Measurements from ENCODE around the gene DAGLB. TPM values are rescaled to one million over a fixed set of nuclear protein-coding genes. Genes with fewer than 3 reads are reported as not detected.

Gene DAGLB
- total and polyA plus RNA-seq, 3 donors from 2014 or later: 14.3 to 29.6 (median 18.9) TPM

DNA sequence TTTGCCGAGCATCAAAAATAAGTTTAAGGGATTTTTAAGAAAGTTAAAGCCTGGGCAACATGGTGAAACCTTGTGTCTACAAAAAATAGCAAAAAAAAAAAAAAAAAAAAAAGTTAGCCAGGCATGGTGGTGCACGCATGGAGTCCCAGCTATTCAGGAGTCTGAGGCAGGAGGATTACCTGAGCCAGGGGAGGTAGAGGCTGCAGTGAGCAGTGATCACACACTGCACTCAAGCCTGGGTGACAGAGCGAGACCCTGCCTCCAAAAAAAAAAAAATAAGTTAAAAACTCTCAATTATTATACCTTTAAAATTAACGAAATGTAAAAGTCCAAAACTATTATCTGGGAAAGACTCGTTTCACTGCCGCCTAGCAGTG is 35.0 kb upstream of the DAGLB start:
- TF ChIP-seq POLR2A (IDR thresholded peaks at IDR 0.05): no peak
- TF ChIP-seq, protein P1, sequence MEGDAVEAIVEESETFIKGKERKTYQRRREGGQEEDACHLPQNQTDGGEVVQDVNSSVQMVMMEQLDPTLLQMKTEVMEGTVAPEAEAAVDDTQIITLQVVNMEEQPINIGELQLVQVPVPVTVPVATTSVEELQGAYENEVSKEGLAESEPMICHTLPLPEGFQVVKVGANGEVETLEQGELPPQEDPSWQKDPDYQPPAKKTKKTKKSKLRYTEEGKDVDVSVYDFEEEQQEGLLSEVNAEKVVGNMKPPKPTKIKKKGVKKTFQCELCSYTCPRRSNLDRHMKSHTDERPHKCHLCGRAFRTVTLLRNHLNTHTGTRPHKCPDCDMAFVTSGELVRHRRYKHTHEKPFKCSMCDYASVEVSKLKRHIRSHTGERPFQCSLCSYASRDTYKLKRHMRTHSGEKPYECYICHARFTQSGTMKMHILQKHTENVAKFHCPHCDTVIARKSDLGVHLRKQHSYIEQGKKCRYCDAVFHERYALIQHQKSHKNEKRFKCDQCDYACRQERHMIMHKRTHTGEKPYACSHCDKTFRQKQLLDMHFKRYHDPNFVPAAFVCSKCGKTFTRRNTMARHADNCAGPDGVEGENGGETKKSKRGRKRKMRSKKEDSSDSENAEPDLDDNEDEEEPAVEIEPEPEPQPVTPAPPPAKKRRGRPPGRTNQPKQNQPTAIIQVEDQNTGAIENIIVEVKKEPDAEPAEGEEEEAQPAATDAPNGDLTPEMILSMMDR (IDR thresholded peaks at IDR 0.05): no peak
- Histone ChIP-seq H3K36me3 (ENCODE audit: low read depth, missing control alignments) (no peaks in the 10 kb centered on the region), H3K27me3 (no peaks in the 10 kb centered on the region), H3K4me3 (peak overlapping the region; percentile 89 to 98), H3K4me1 (peaks cover 24% of the 10 kb centered on the region), H3K9me3 (no peaks in the 10 kb centered on the region), H3K27ac (peak overlapping the region in 1 of 2 donors; percentile 92)
- DNase-seq: no peak
- 13 to 16% methylated on average over 6 of the region's 6 CpGs for WGBS, 2 donors
- intact Hi-C loops (cut with DNase I; ENCODE audit: low total_unique reads): no loop called here

DNA sequence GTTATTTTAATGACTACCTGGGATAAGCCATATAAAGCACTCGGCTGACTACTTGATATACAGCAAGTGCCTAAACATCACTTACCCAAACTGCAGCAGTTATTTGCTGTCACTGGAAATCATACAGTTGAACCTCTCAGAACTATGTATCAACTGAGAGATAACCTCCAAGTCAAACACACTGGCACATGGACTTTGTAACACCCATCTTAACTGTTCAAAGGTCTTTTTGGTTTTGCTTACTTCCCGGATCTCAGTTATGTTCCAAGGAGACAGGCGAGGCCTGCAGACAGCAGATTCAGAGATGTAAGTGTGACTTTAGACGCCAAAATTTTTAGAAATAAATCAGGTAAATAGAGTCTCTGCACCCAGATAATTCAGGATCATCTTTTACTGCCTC is 34.6 kb upstream of the DAGLB start:
- Histone ChIP-seq H3K27ac (no peak overlapping the region), H3K4me1 (peaks cover 24% of the 10 kb centered on the region), H3K4me3 (no peak overlapping the region), H3K9me3 (no peaks in the 10 kb centered on the region), H3K27me3 (no peaks in the 10 kb centered on the region), H3K36me3 (ENCODE audit: low read depth, missing control alignments) (no peaks in the 10 kb centered on the region)
- DNase-seq: no peak
- WGBS, 2 donors: 43 to 52% methylated on average over 4 of the region's 4 CpGs
- TF ChIP-seq POLR2A (IDR thresholded peaks at IDR 0.05): no peak
- TF ChIP-seq, protein P1 (IDR thresholded peaks at IDR 0.05): no peak
- intact Hi-C loops (cut with DNase I; ENCODE audit: low total_unique reads): no loop called here

DNA sequence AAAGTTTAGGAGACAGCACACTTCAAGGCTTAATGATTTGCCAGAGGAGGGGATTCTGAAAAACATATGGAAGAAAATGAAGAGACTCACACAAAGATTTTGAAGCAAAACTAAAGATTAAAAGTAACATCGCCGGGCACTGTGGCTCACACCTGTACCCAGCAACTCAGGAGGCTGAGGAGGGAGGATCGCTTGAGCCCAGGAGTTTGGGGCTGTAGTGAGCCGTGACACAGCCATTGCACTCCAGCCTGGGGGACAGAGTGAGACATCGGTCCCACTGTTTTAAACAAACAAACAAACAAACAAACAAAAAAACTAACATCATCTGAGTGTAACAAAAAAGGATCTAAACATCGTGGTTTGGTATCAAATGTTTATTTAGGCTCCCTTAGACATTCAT is 33.7 kb upstream of the DAGLB start:
- TF ChIP-seq POLR2A (IDR thresholded peaks at IDR 0.05): no peak
- TF ChIP-seq, protein P1 (IDR thresholded peaks at IDR 0.05): no peak
- peaks cover 28% of the 10 kb centered on the region for H3K4me1 ChIP-seq
- H3K9me3 ChIP-seq: no peaks in the 10 kb centered on the region
- DNase-seq: no peak
- H3K27ac ChIP-seq: no peak overlapping the region
- WGBS, 2 donors: 72 to 81% methylated on average over 6 of the region's 6 CpGs
- no peak overlapping the region for H3K4me3 ChIP-seq
- intact Hi-C loops (cut with DNase I; ENCODE audit: low total_unique reads): no loop called here
- H3K27me3 ChIP-seq: no peaks in the 10 kb centered on the region
- H3K36me3 ChIP-seq (ENCODE audit: low read depth, missing control alignments): no peaks in the 10 kb centered on the region

DNA sequence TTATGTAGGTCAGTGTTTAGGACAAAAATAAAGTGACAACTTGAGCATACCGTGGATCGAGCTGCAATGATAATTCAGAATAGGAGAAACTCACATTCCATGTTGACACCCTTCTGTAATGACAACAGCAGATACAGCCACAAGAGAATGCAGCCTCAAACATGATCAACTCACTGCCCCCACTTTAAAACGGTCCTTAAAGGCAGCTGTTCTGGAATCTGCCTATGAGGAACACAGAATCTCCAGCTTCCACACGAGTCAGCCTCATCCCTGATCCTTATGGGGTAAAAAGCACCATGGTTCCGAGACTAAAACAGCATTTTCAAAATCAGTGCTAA is 32.5 kb upstream of the DAGLB start:
- Histone ChIP-seq H3K4me1 (peaks cover 30% of the 10 kb centered on the region), H3K36me3 (ENCODE audit: low read depth, missing control alignments) (no peaks in the 10 kb centered on the region), H3K4me3 (no peak overlapping the region), H3K9me3 (no peaks in the 10 kb centered on the region), H3K27ac (peak overlapping the region in 1 of 2 donors; percentile 31), H3K27me3 (no peaks in the 10 kb centered on the region)
- intact Hi-C loops (cut with DNase I; ENCODE audit: low total_unique reads): no loop called here
- TF ChIP-seq POLR2A (IDR thresholded peaks at IDR 0.05): no peak
- TF ChIP-seq, protein P1 (IDR thresholded peaks at IDR 0.05): no peak
- no peak for DNase-seq
- WGBS, 2 donors: 56 to 61% methylated on average over 5 of the region's 5 CpGs

DNA sequence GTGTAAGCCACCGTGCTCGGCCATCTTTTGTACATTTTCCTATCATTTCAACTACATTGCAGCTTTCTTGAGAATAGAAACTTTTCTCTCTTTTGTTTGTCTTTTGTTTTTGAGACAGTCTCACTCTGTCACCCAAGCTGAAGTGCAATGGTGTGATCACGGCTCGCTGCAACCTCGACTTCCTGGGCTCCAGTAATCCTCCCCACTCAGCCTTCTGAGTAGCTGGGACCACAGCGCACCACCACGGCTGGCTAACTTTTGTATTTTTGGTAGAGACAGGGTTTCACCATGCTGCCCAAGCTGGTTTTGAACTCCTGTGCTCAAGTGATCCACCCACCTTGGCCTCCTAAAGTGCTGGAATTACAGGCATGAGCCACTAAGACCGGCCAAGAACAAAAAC is 31.3 kb upstream of the DAGLB start:
- WGBS, 2 donors: 88 to 91% methylated on average over 8 of the region's 8 CpGs
- no peak for DNase-seq
- H3K36me3 ChIP-seq (ENCODE audit: low read depth, missing control alignments): no peaks in the 10 kb centered on the region
- H3K4me3 ChIP-seq: no peak overlapping the region
- H3K27ac ChIP-seq: no peak overlapping the region
- H3K4me1 ChIP-seq: peaks cover 25% of the 10 kb centered on the region
- no peaks in the 10 kb centered on the region for H3K27me3 ChIP-seq
- no peaks in the 10 kb centered on the region for H3K9me3 ChIP-seq
- TF ChIP-seq, protein P1 (IDR thresholded peaks at IDR 0.05): no peak
- TF ChIP-seq POLR2A (IDR thresholded peaks at IDR 0.05): no peak
- intact Hi-C loops (cut with DNase I; ENCODE audit: low total_unique reads): no loop called here

All from testis (tissue), 3 donors.